K562 (cell line): ENCODE results near the gene PRUNE1. TPM values are rescaled to one million over a fixed set of nuclear protein-coding genes. Genes with fewer than 3 reads are reported as not detected.

ENCODE experiments used
- CEBPG ChIP-seq, 3 experiments: fragments of 200-800 bp in 1 of 3; sonication (Bioruptor generic) in 1 of 3; sonication (generic) in 1 of 3; formaldehyde crosslinking in 1 of 3; IDR thresholded peaks in 2 of 3; conservative IDR thresholded peaks in 1 of 3; 2 replicates each; pipeline versions ENCODE4 v1.6.1 to v1.8.0; 2016 to 2022; ENCODE audit warnings: missing compliant biosample characterization in 2 of 3, missing genetic modification characterization in 2 of 3, mild to moderate bottlenecking in 1 of 3, missing genetic modification reagents in 1 of 3
- ELF2 ChIP-seq: fragments of 250-450 bp; sonication (Bioruptor Pico); IDR thresholded peaks from 2 replicates; pipeline ENCODE4 v1.5.0; 2021; ENCODE audit warnings: mild to moderate bottlenecking
- GTF2A2 ChIP-seq: IDR thresholded peaks from 2 replicates; pipeline ENCODE4 v1.6.1; 2016; ENCODE audit warnings: mild to moderate bottlenecking, missing genetic modification characterization, missing compliant biosample characterization
- HNRNPUL1 ChIP-seq: fragments of 200-400 bp; formaldehyde crosslinking; IDR thresholded peaks from 2 replicates; pipeline ENCODE4 v1.6.1; 2017; ENCODE audit warnings: low read length
- KAT7 ChIP-seq: sonication (generic); formaldehyde crosslinking; IDR thresholded peaks from 2 replicates; pipeline ENCODE4 v1.8.0; 2022; ENCODE audit warnings: missing genetic modification reagents, mild to moderate bottlenecking, borderline replicate concordance
- RBFOX2 ChIP-seq: fragments of 200-400 bp; formaldehyde crosslinking; IDR thresholded peaks from 2 replicates; pipeline ENCODE4 v1.6.1; 2017; ENCODE audit warnings: low read depth, mild to moderate bottlenecking, low read length, moderate library complexity
- YY1 ChIP-seq, 3 experiments: IDR thresholded peaks; 2 replicates each; pipeline ENCODE4 v1.6.1; 2011; ENCODE audit warnings: low read length in 2 of 3, mild to moderate bottlenecking in 2 of 3, moderate library complexity in 2 of 3, borderline replicate concordance in 1 of 3, control low read depth in 1 of 3, low read depth in 1 of 3; ENCODE audit not compliant: insufficient read depth in 3 of 3, insufficient replicate concordance in 2 of 3, control insufficient read depth in 1 of 3, insufficient read length in 1 of 3; ENCODE audit errors: extremely low read depth in 1 of 3
- ZFX ChIP-seq: sonication (generic); formaldehyde crosslinking; IDR thresholded peaks from 2 replicates; pipeline ENCODE4 v1.8.0; 2022; ENCODE audit warnings: mild to moderate bottlenecking, missing genetic modification reagents, moderate library complexity
- polyA plus RNA-seq, 8 experiments: library from polyadenylated mRNA; depleted of rRNA in 4 of 8; stranded (reverse) in 5 of 8; unstranded in 3 of 8; fragments of >200 nt; fragmentation: Nextera tagmentation in 2 of 8; fragmentation: Illumina TruSeq in 1 of 8; extraction: Ambion mirVana in 2 of 8; extraction: Trizol in 1 of 8; gene quantifications; 2 replicates each; pipeline versions ENCODE4 v1.2.1 to v1.2.3, GENCODE V29; 2011 to 2014; ENCODE audit warnings: inconsistent platforms in 1 of 8, missing spikeins in 1 of 8
- total RNA-seq, 7 experiments: library from RNA; depleted of rRNA in 6 of 7; stranded (reverse); fragments of >200 nt in 6 of 7; fragmentation: Illumina TruSeq in 2 of 7; extraction: Trizol in 2 of 7; gene quantifications; 2 replicates each; pipeline versions ENCODE4 v1.2.1 to v1.2.3, GENCODE V29; 2011 to 2021; ENCODE audit warnings: low replicate concordance in 1 of 7
- TF ChIP-seq, protein P1 (sequence below), 2 experiments: fragments of 150-350 bp in 1 of 2; IDR thresholded peaks; 2 replicates each; pipeline ENCODE4 v1.6.1; 2012 to 2016; ENCODE audit warnings: low read depth in 2 of 2, low read length in 2 of 2, mild to moderate bottlenecking in 1 of 2, moderate library complexity in 1 of 2
- TF ChIP-seq, protein P2 (sequence below): sonication (generic); formaldehyde crosslinking; IDR thresholded peaks from 2 replicates; pipeline ENCODE4 v1.8.0; 2023; ENCODE audit warnings: mild to moderate bottlenecking, missing genetic modification reagents
- TF ChIP-seq, protein P3 (sequence below), 2 experiments: IDR thresholded peaks; 2 replicates each; pipeline ENCODE4 v1.6.1; 2011; ENCODE audit warnings: borderline replicate concordance in 1 of 2, control low read depth in 1 of 2, low read depth in 1 of 2, low read length in 1 of 2, mild to moderate bottlenecking in 1 of 2, mixed read lengths in 1 of 2, moderate library complexity in 1 of 2; ENCODE audit not compliant: insufficient read depth in 1 of 2, insufficient read length in 1 of 2, poor library complexity in 1 of 2, severe bottlenecking in 1 of 2; ENCODE audit errors: extremely low read depth in 1 of 2
- TF ChIP-seq, protein P4 (sequence below): sonication (generic); formaldehyde crosslinking; IDR thresholded peaks from 2 replicates; pipeline ENCODE4 v1.4.0; 2020; ENCODE audit warnings: mild to moderate bottlenecking, missing genetic modification reagents

PRUNE1 gene
- total and polyA plus RNA-seq, 9 of the 15 experiments (the other 6 are each of a cell fraction or from before 2014, with no cell fraction given) = 16.7 to 48.3 (median 26.2) TPM

DNA sequence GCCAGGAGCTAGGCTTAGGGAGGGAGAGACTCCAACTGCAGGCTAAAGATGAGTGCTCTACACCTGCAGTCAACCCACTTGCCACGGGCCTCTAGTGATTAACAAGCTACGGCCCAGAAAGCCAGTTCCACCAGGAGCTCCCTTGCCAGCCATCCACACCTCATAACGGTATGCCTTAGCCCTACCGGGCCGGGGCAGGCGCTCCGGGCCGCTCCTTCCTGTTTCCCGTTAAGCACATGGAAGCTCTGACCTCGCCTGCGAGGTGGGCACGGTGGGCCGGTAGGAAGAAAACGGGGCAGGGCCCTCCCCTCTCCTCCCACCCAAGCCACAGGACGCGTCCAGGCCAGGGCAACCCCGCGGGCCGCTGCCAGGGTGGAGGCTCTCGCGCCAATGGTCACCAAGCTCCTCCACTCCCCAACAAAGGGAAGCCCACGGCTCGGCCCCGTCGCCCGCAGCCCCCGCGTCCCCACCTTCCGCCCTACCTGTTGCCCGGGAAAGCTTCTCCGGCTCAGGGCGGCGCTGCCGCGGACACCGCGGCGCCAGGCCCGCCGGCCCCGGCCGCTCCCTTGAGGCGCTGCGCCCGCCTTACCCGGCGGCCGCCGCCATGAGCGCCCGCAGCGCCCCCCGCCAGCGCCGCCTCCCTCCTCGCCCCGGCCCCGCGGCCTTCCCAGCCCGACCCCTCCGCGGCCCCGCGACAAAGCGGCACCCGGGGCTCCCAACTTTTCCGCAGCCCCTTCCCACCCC, 34.2 kb upstream of the PRUNE1 start (continued):
- TF ChIP-seq, protein P1, sequence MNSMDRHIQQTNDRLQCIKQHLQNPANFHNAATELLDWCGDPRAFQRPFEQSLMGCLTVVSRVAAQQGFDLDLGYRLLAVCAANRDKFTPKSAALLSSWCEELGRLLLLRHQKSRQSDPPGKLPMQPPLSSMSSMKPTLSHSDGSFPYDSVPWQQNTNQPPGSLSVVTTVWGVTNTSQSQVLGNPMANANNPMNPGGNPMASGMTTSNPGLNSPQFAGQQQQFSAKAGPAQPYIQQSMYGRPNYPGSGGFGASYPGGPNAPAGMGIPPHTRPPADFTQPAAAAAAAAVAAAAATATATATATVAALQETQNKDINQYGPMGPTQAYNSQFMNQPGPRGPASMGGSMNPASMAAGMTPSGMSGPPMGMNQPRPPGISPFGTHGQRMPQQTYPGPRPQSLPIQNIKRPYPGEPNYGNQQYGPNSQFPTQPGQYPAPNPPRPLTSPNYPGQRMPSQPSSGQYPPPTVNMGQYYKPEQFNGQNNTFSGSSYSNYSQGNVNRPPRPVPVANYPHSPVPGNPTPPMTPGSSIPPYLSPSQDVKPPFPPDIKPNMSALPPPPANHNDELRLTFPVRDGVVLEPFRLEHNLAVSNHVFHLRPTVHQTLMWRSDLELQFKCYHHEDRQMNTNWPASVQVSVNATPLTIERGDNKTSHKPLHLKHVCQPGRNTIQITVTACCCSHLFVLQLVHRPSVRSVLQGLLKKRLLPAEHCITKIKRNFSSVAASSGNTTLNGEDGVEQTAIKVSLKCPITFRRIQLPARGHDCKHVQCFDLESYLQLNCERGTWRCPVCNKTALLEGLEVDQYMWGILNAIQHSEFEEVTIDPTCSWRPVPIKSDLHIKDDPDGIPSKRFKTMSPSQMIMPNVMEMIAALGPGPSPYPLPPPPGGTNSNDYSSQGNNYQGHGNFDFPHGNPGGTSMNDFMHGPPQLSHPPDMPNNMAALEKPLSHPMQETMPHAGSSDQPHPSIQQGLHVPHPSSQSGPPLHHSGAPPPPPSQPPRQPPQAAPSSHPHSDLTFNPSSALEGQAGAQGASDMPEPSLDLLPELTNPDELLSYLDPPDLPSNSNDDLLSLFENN (IDR thresholded peaks at IDR 0.05; ENCODE audit: low read depth in 2 of 2, low read length in 2 of 2) = no peak
- peak in 1 of 3 experiments; percentile 78 for TF ChIP-seq YY1 (IDR thresholded peaks at IDR 0.05; ENCODE audit: borderline replicate concordance in 1 of 3, control insufficient read depth in 1 of 3, extremely low read depth in 1 of 3, insufficient read depth in 3 of 3, insufficient read length in 1 of 3, insufficient replicate concordance in 2 of 3, low read depth in 1 of 3, low read length in 2 of 3)
- TF ChIP-seq RBFOX2 = peak; percentile 61
- TF ChIP-seq, protein P2, sequence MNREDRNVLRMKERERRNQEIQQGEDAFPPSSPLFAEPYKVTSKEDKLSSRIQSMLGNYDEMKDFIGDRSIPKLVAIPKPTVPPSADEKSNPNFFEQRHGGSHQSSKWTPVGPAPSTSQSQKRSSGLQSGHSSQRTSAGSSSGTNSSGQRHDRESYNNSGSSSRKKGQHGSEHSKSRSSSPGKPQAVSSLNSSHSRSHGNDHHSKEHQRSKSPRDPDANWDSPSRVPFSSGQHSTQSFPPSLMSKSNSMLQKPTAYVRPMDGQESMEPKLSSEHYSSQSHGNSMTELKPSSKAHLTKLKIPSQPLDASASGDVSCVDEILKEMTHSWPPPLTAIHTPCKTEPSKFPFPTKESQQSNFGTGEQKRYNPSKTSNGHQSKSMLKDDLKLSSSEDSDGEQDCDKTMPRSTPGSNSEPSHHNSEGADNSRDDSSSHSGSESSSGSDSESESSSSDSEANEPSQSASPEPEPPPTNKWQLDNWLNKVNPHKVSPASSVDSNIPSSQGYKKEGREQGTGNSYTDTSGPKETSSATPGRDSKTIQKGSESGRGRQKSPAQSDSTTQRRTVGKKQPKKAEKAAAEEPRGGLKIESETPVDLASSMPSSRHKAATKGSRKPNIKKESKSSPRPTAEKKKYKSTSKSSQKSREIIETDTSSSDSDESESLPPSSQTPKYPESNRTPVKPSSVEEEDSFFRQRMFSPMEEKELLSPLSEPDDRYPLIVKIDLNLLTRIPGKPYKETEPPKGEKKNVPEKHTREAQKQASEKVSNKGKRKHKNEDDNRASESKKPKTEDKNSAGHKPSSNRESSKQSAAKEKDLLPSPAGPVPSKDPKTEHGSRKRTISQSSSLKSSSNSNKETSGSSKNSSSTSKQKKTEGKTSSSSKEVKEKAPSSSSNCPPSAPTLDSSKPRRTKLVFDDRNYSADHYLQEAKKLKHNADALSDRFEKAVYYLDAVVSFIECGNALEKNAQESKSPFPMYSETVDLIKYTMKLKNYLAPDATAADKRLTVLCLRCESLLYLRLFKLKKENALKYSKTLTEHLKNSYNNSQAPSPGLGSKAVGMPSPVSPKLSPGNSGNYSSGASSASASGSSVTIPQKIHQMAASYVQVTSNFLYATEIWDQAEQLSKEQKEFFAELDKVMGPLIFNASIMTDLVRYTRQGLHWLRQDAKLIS (CRISPR knock-in tag) = 0 out of 2 replicates have a peak, but pooled peaks have one; percentile 30
- TF ChIP-seq ELF2 = no peak
- TF ChIP-seq CEBPG (CRISPR knock-in tag; IDR thresholded peaks at IDR 0.05) = peak; percentile 37; the same call in 1 of the 2 replicates
- no peak for TF ChIP-seq CEBPG (tag; conservative IDR thresholded peaks at IDR 0.05 in 1 of 2, IDR thresholded peaks at IDR 0.05 in 1 of 2)
- TF ChIP-seq GTF2A2 (tag) = peak; percentile 56; the same call in 1 of the 2 replicates
- TF ChIP-seq, protein P3, sequence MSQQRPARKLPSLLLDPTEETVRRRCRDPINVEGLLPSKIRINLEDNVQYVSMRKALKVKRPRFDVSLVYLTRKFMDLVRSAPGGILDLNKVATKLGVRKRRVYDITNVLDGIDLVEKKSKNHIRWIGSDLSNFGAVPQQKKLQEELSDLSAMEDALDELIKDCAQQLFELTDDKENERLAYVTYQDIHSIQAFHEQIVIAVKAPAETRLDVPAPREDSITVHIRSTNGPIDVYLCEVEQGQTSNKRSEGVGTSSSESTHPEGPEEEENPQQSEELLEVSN (IDR thresholded peaks at IDR 0.05; ENCODE audit: borderline replicate concordance in 1 of 2, extremely low read depth in 1 of 2, insufficient read depth in 1 of 2, insufficient read length in 1 of 2, low read depth in 1 of 2, low read length in 1 of 2, poor library complexity in 1 of 2, severe bottlenecking in 1 of 2) = peak in 1 of 2 experiments; percentile 9
- TF ChIP-seq HNRNPUL1 = no peak
- peak; percentile 33 for TF ChIP-seq ZFX
- peak; percentile 79; the same call in 1 of the 2 replicates for TF ChIP-seq KAT7 (CRISPR knock-in tag)
- TF ChIP-seq, protein P4, sequence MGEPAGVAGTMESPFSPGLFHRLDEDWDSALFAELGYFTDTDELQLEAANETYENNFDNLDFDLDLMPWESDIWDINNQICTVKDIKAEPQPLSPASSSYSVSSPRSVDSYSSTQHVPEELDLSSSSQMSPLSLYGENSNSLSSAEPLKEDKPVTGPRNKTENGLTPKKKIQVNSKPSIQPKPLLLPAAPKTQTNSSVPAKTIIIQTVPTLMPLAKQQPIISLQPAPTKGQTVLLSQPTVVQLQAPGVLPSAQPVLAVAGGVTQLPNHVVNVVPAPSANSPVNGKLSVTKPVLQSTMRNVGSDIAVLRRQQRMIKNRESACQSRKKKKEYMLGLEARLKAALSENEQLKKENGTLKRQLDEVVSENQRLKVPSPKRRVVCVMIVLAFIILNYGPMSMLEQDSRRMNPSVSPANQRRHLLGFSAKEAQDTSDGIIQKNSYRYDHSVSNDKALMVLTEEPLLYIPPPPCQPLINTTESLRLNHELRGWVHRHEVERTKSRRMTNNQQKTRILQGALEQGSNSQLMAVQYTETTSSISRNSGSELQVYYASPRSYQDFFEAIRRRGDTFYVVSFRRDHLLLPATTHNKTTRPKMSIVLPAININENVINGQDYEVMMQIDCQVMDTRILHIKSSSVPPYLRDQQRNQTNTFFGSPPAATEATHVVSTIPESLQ (CRISPR knock-in tag) = no peak
